Naive thymus-derived CD4-positive, alpha-beta T cell (primary cell): ENCODE measurements around the gene IPO7. TPM values are rescaled to one million over a fixed set of nuclear protein-coding genes. Genes with fewer than 3 reads are reported as not detected.
"Not testable (repeated sequence)": the region's sequence is repeated elsewhere in the genome, so short reads cannot be mapped to it uniquely, and the experiment has no call there.

Source experiments
- ATAC-seq: fragments of 150-1000 bp; cut with Tn5 transposase; 2 replicates; pipeline ENCODE4 v1.10.0; 2021; ENCODE audit warnings: mild to moderate bottlenecking, moderate library complexity
- CTCF ChIA-PET: fragments of 350-600 bp; sonication (Branson Sonifier 250); formaldehyde crosslinking; loops from one replicate; lab custom pipeline; 2021; ENCODE audit warnings: antibody characterized with exemption; lab: Charles Lee
- POLR2A ChIA-PET: fragments of 350-600 bp; sonication (Branson Sonifier 250); formaldehyde crosslinking; loops from one replicate; lab custom pipeline; 2021; ENCODE audit warnings: antibody characterized with exemption, inconsistent platforms; lab: Charles Lee
- DNase-seq, 9 donors: peaks; one replicate each; pipeline versions ENCODE4 v3.0.0 to v3.0.0-alpha.2; 2020 to 2022; ENCODE audit warnings: mixed read lengths in 1 of 9
- H3K27ac ChIP-seq: one replicate; pipeline ENCODE4 v1.7.0; 2013; ENCODE audit warnings: mild to moderate bottlenecking, low read depth, low read length, moderate library complexity
- H3K27me3 ChIP-seq, 2 donors: one replicate each; pipeline ENCODE4 v1.7.0; 2013; ENCODE audit warnings: low read length in 2 of 2, mild to moderate bottlenecking in 2 of 2, moderate library complexity in 2 of 2; ENCODE audit not compliant: control insufficient read depth in 2 of 2, insufficient read depth in 2 of 2
- H3K36me3 ChIP-seq, 3 experiments: 1 replicate in 2 of 3; 2 replicates in 1 of 3; pipeline ENCODE4 v1.7.0; 2013; ENCODE audit warnings: low read length in 3 of 3, mild to moderate bottlenecking in 3 of 3, moderate library complexity in 1 of 3; ENCODE audit not compliant: insufficient read depth in 3 of 3, control insufficient read depth in 2 of 3
- H3K4me1 ChIP-seq, 2 donors: one replicate each; pipeline ENCODE4 v1.7.0; 2013; ENCODE audit warnings: low read length in 2 of 2, mild to moderate bottlenecking in 2 of 2, moderate library complexity in 1 of 2; ENCODE audit not compliant: control insufficient read depth in 2 of 2, insufficient read depth in 2 of 2
- H3K4me3 ChIP-seq: 2 replicates; pipeline ENCODE4 v1.7.0; 2013; ENCODE audit warnings: mild to moderate bottlenecking, low read length
- H3K9me3 ChIP-seq, 3 experiments: 1 replicate in 2 of 3; 2 replicates in 1 of 3; pipeline ENCODE4 v1.7.0; 2013; ENCODE audit warnings: low read length in 3 of 3; ENCODE audit not compliant: control insufficient read depth in 2 of 3
- H3K27ac Mint-ChIP-seq, 9 donors: one replicate each; pipeline ENCODE4 v1.8.0; 2020 to 2022; ENCODE audit warnings: mixed read lengths in 9 of 9, mild to moderate bottlenecking in 8 of 9, moderate library complexity in 5 of 9, inconsistent platforms in 2 of 9
- H3K27me3 Mint-ChIP-seq, 5 donors: one replicate each; pipeline ENCODE4 v1.8.0; 2021 to 2022; ENCODE audit warnings: mixed read lengths in 5 of 5, mild to moderate bottlenecking in 1 of 5
- H3K36me3 Mint-ChIP-seq, 5 donors: one replicate each; pipeline ENCODE4 v1.8.0; 2020 to 2022; ENCODE audit warnings: mixed read lengths in 5 of 5, mild to moderate bottlenecking in 3 of 5, inconsistent platforms in 1 of 5
- H3K4me1 Mint-ChIP-seq, 7 donors: one replicate each; pipeline ENCODE4 v1.8.0; 2020 to 2022; ENCODE audit warnings: mixed read lengths in 7 of 7, mild to moderate bottlenecking in 3 of 7, inconsistent platforms in 1 of 7
- H3K4me3 Mint-ChIP-seq, 10 donors: one replicate each; pipeline ENCODE4 v1.8.0; 2020 to 2022; ENCODE audit warnings: mild to moderate bottlenecking in 10 of 10, mixed read lengths in 10 of 10, moderate library complexity in 6 of 10, inconsistent platforms in 2 of 10
- H3K9me3 Mint-ChIP-seq, 11 donors: one replicate each; pipeline ENCODE4 v1.8.0; 2020 to 2022; ENCODE audit warnings: mixed read lengths in 11 of 11, mild to moderate bottlenecking in 4 of 11, inconsistent platforms in 1 of 11, moderate library complexity in 1 of 11
- intact Hi-C, 2 donors: fragments of 100-400 bp; cut with micrococcal nuclease; formaldehyde crosslinking; loops; one replicate each; pipeline ENCODE4 v1.15.1; 2023
- polyA plus RNA-seq, 2 donors: library from polyadenylated mRNA; unstranded; fragments of 300-500 nt; fragmentation: Illumina TruSeq; gene quantifications; one replicate each; pipeline ENCODE4 v1.2.3, GENCODE V29; 2021
- total RNA-seq, 6 experiments: library from RNA in 5 of 6; stranded (reverse) in 5 of 6; gene quantifications; 1 replicate in 5 of 6; 2 replicates in 1 of 6; pipeline ENCODE4 v1.2.3 and lab custom pipeline; 2021 to 2026

The IPO7 gene
- total and polyA plus RNA-seq, 7 experiments from 2014 or later = 4.1 to 105 (median 57.5) TPM

- H3K27me3 Mint-ChIP-seq = no peaks in the 10 kb centered on the region
- Histone ChIP-seq H3K4me3 (no peak overlapping the region), H3K36me3 (peaks cover 6 to 78% (median 27%) of the 10 kb centered on the region in 3 experiments), H3K27ac (no peak overlapping the region), H3K4me1 (no peaks in the 10 kb centered on the region), H3K27me3 (no peaks in the 10 kb centered on the region), H3K9me3 (no peaks in the 10 kb centered on the region)
- CTCF ChIA-PET = no interaction called here
- ATAC-seq (no peak), DNase-seq (no peak)
- H3K4me3 Mint-ChIP-seq = no peak overlapping the region
- POLR2A ChIA-PET = no interaction called here
- intact Hi-C loops = no loop called here
- H3K27ac Mint-ChIP-seq = no peak overlapping the region
- H3K9me3 Mint-ChIP-seq = no peaks in the 10 kb centered on the region
- no peaks in the 10 kb centered on the region for H3K4me1 Mint-ChIP-seq
- peaks cover 8 to 55% (median 22%) of the 10 kb centered on the region in 5 donors for H3K36me3 Mint-ChIP-seq
Measured at GRCh38 chr11:9428706-9429105, 44.3 kb downstream of the IPO7 start.

GRCh38 chr11:9438611-9439010 lies 54.2 kb downstream of the IPO7 start:
- no peak overlapping the region for H3K27ac Mint-ChIP-seq
- CTCF ChIA-PET = interaction anchor here (0.7 kb wide), 1 partner anchor 33 kb away, joined by 3 read pairs; no protein-coding TSS in a partner anchor
- no peak overlapping the region for H3K27ac ChIP-seq
- peaks cover 13 to 47% (median 34%) of the 10 kb centered on the region in 5 donors for H3K36me3 Mint-ChIP-seq
- no peak overlapping the region for H3K4me3 ChIP-seq
- POLR2A ChIA-PET = interaction anchor here (2.3 kb wide), 1 partner anchor 22 kb away, joined by 8 read pairs; the partner anchor contains the start of gene ZNF143
- DNase-seq = no peak
- H3K4me1 Mint-ChIP-seq = no peaks in the 10 kb centered on the region
- H3K27me3 ChIP-seq = no peaks in the 10 kb centered on the region
- no peak overlapping the region for H3K4me3 Mint-ChIP-seq
- no peak for ATAC-seq
- intact Hi-C loops = no loop called here
- H3K9me3 Mint-ChIP-seq = no peaks in the 10 kb centered on the region
- no peaks in the 10 kb centered on the region for H3K9me3 ChIP-seq
- peaks cover 0 to 85% (median 33%) of the 10 kb centered on the region in 3 experiments for H3K36me3 ChIP-seq
- H3K27me3 Mint-ChIP-seq = no peaks in the 10 kb centered on the region
- H3K4me1 ChIP-seq = no peaks in the 10 kb centered on the region

DNA sequence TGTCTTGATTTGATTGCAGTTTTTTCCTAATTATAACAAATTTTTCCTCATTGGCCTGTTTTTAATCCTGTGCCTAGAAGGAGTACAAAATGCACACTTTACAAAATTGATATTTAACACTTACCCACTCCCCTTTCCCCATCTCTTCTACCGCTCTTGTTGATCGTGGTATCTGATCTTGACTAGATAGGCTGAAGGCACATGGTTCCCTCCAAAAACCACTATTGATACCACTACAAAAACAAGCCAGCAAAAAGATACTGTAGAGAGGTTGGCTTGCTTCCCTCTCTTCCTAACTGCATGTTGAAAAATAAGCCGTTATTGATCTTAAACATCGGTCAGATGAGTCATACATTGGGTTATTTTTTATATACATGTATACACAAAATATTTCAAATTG lies 61.8 kb downstream of the IPO7 start:
- Mint-ChIP-seq H3K27ac (peak overlapping the region in 8 of 9 donors; percentile 5 to 77 (median 54)), H3K36me3 (peaks cover 0 to 26% (median 10%) of the 10 kb centered on the region in 5 donors), H3K27me3 (no peaks in the 10 kb centered on the region), H3K9me3 (peaks cover 0 to 12% (median 4%) of the 10 kb centered on the region in 11 donors), H3K4me1 (peaks cover 0 to 20% (median 7%) of the 10 kb centered on the region in 7 donors), H3K4me3 (no peak overlapping the region)
- ChIA-PET POLR2A (no interaction called here), CTCF (no interaction called here)
- Histone ChIP-seq H3K27ac (no peak overlapping the region), H3K4me1 (no peaks in the 10 kb centered on the region), H3K27me3 (no peaks in the 10 kb centered on the region), H3K4me3 (no peak overlapping the region), H3K9me3 (peaks cover 0 to 2% (median 0%) of the 10 kb centered on the region in 3 experiments), H3K36me3 (peaks cover 0 to 30% (median 7%) of the 10 kb centered on the region in 3 experiments)
- DNase-seq (no peak), ATAC-seq (no peak)
- intact Hi-C loops = no loop called here

DNA sequence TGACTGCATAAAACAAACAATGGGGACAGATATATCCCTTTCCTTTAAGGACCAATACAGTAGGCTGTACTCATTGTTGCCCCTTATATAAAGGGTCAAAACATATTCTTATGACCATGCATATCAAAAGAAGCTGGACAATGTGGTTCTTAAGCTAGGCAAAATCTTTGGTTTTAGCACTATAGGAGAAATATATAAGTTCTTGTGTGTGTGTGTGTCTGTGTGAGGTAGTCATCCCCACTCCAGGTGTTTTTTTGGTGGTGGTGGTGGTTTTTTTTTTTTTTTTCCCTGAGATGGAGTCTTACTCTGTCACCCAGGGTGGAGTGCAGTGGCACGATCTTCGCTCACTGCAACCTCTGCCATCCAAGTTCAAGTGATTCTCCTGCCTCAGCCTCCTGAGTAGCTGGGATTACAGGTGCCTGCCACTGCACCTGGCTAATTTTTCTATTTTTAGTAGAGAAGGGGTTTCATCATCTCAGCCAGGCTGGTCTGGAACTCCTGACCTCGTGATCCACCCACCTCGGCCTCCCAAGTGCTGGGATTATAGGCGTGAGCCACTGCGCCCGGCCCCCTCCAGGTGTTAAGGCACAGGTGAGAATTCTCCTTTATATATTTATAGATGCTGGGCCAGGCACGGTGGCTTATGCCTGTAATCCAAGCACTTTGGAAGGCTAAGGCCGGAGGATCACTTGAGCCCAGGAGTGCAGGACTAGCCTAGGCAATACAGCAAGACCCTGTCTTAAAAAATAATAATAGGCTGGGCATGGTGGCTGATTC lies 64.3 kb downstream of the IPO7 start:
- H3K9me3 Mint-ChIP-seq = peaks cover 0 to 27% (median 9%) of the 10 kb centered on the region in 11 donors
- H3K36me3 ChIP-seq = peaks cover 0 to 6% (median 0%) of the 10 kb centered on the region in 3 experiments
- H3K27me3 ChIP-seq = no peaks in the 10 kb centered on the region
- peaks cover 0 to 20% (median 7%) of the 10 kb centered on the region in 7 donors for H3K4me1 Mint-ChIP-seq
- H3K27ac Mint-ChIP-seq = no peak overlapping the region
- POLR2A ChIA-PET = no interaction called here
- H3K4me3 ChIP-seq = no peak overlapping the region
- no peak overlapping the region for H3K4me3 Mint-ChIP-seq
- ATAC-seq = no peak
- H3K36me3 Mint-ChIP-seq = peaks cover 6 to 24% (median 11%) of the 10 kb centered on the region in 5 donors
- no peak for DNase-seq
- H3K9me3 ChIP-seq = peaks cover 0 to 12% (median 0%) of the 10 kb centered on the region in 3 experiments
- H3K27me3 Mint-ChIP-seq = no peaks in the 10 kb centered on the region
- intact Hi-C loops = no loop called here
- CTCF ChIA-PET = no interaction called here
- no peaks in the 10 kb centered on the region for H3K4me1 ChIP-seq
- no peak overlapping the region for H3K27ac ChIP-seq

DNA sequence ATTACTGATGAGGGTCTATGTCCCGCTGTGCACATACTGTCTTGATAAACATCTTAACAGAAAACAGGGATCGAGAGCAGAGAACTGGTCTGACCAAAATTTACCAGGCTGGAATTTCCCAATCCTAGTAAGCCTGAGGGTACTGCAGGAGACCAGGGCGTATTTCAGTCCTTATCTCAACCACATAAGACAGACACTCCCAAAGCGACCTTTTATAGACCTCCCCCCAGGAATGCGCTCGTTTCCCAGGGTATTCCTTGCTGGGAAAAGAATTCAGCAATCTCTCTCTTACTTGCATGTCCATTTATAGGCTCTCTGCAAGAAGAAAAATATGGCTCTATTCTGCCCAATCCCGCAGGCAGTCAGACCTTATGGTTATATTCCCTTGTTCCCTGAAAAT lies 67.6 kb downstream of the IPO7 start:
- H3K27me3 ChIP-seq, H3K27ac ChIP-seq, H3K27me3 Mint-ChIP-seq, H3K4me3 Mint-ChIP-seq, H3K4me3 ChIP-seq, H3K36me3 ChIP-seq, DNase-seq, H3K4me1 Mint-ChIP-seq, CTCF ChIA-PET, intact Hi-C loops, ATAC-seq, H3K4me1 ChIP-seq: not testable (repeated sequence)
- peaks cover 0 to 12% (median 0%) of the 10 kb centered on the region in 3 experiments for H3K9me3 ChIP-seq
- Mint-ChIP-seq H3K36me3 (peaks cover 4 to 19% (median 9%) of the 10 kb centered on the region in 5 donors), H3K27ac (peak overlapping the region in 1 of 9 donors; percentile 41), H3K9me3 (peaks cover 0 to 27% (median 9%) of the 10 kb centered on the region in 11 donors)
- POLR2A ChIA-PET = interaction anchor here (1.6 kb wide), 1 partner anchor 9 kb away, joined by 5 read pairs; the partner anchor contains the start of gene ZNF143

DNA sequence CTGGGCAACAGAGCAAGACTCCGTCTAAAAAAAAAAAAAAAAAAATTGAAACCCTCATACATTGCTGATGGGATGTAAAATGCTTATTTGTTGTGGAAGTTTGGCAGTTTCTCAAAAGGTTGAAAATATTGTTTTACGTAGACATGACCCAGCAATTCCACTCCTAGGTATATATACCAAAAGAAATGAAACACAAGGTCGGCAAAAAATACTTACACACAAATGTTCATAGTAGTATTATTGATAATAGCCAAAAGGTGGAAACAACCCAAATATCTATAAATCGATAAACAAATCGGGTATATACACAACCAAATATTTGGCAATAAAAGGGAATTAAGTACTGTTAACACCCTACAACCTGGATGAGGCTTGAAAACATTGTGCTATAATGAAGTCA lies 71.3 kb downstream of the IPO7 start:
- H3K36me3 ChIP-seq = no peaks in the 10 kb centered on the region
- CTCF ChIA-PET = interaction anchor here (0.6 kb wide), 1 partner anchor 956 kb away, joined by 3 read pairs; no protein-coding TSS in a partner anchor
- peaks cover 0 to 7% of the 10 kb centered on the region in 2 donors for H3K4me1 ChIP-seq
- Mint-ChIP-seq H3K27ac (no peak overlapping the region), H3K9me3 (peaks cover 0 to 26% (median 11%) of the 10 kb centered on the region in 11 donors), H3K4me3 (no peak overlapping the region), H3K4me1 (peaks cover 0 to 8% (median 5%) of the 10 kb centered on the region in 7 donors), H3K36me3 (peaks cover 0 to 21% (median 6%) of the 10 kb centered on the region in 5 donors), H3K27me3 (no peaks in the 10 kb centered on the region)
- ATAC-seq = no peak
- H3K27me3 ChIP-seq = no peaks in the 10 kb centered on the region
- DNase-seq = no peak
- H3K27ac ChIP-seq = no peak overlapping the region
- peaks cover 0 to 12% (median 0%) of the 10 kb centered on the region in 3 experiments for H3K9me3 ChIP-seq
- no peak overlapping the region for H3K4me3 ChIP-seq
- intact Hi-C loops = no loop called here
- POLR2A ChIA-PET = interaction anchor here (0.6 to 0.7 kb wide), 3 partner anchors 32 to 50 kb away, joined by 3 to 4 read pairs (median 4); no protein-coding TSS in a partner anchor
